Thoracic aorta (tissue), 2 donors: ENCODE data around the gene HDAC7. TPM values are rescaled to one million over a fixed set of nuclear protein-coding genes. Genes with fewer than 3 reads are reported as not detected.
"Not testable (repeated sequence)": the region's sequence is repeated elsewhere in the genome, so short reads cannot be mapped to it uniquely, and the experiment has no call there.

Experiments
- ATAC-seq: fragments of 150-250 bp; one replicate; pipeline ENCODE4 v1.8.0; 2017; ENCODE audit warnings: low read depth; ENCODE audit not compliant: insufficient number of reproducible peaks, low FRiP score
- DNase-seq: peaks from one replicate; pipeline ENCODE4 v3.0.0-alpha.2; 2020; ENCODE audit warnings: low spot score
- H3K27ac ChIP-seq, 2 donors: fragments of 200-600 bp; sonication (generic); 1 replicate in 1 of 2; 2 replicates in 1 of 2; pipeline ENCODE4 v1.5.1; 2016; ENCODE audit warnings: mild to moderate bottlenecking in 2 of 2, moderate library complexity in 2 of 2
- H3K27me3 ChIP-seq: fragments of 200-600 bp; sonication (generic); replicated peaks from 2 replicates; pipeline ENCODE4 v1.6.0; 2016; ENCODE audit warnings: mild to moderate bottlenecking; ENCODE audit not compliant: insufficient read depth
- H3K36me3 ChIP-seq: fragments of 200-600 bp; sonication (generic); one replicate; pipeline ENCODE4 v1.5.1; 2016
- H3K4me1 ChIP-seq, 2 donors: fragments of 200-600 bp; sonication (generic); 1 replicate in 1 of 2; 2 replicates in 1 of 2; pipeline versions ENCODE4 v1.5.1 to v1.6.0; 2016; ENCODE audit warnings: low read depth in 2 of 2, mild to moderate bottlenecking in 1 of 2; ENCODE audit not compliant: control insufficient read depth in 1 of 2
- H3K4me3 ChIP-seq: fragments of 200-600 bp; sonication (generic); 2 replicates; pipeline ENCODE4 v1.5.1; 2016; ENCODE audit warnings: mild to moderate bottlenecking
- H3K9me3 ChIP-seq: fragments of 200-600 bp; sonication (generic); 2 replicates; pipeline ENCODE4 v1.5.1; 2016
- CTCF ChIP-seq: fragments of 200-600 bp; sonication (generic); IDR thresholded peaks from one replicate; pipeline ENCODE4 v1.5.1; 2019; ENCODE audit warnings: antibody characterized with exemption
- total RNA-seq, 2 donors: library from RNA; depleted of rRNA; stranded (reverse); fragments of >200 nt; gene quantifications; one replicate each; pipeline versions ENCODE4 v1.1.0 to v1.2.3, GENCODE V29; 2016

HDAC7 gene
- total RNA-seq, 2 donors from 2014 or later: 77.8 to 112 TPM

- TF ChIP-seq CTCF: no peak
- ATAC-seq (no peak), DNase-seq (no peak)
- Histone ChIP-seq H3K9me3 (no peaks in the 10 kb centered on the region), H3K4me3 (no peak overlapping the region), H3K4me1 (peaks cover 0 to 11% of the 10 kb centered on the region in 2 donors), H3K27me3 (no peaks in the 10 kb centered on the region), H3K27ac (no peak overlapping the region), H3K36me3 (no peaks in the 10 kb centered on the region)
These were observed 29.1 kb upstream of the HDAC7 start for GRCh38 chr12:47848853-47849252.

- Histone ChIP-seq H3K27me3 (no peaks in the 10 kb centered on the region), H3K36me3 (no peaks in the 10 kb centered on the region), H3K27ac (no peak overlapping the region), H3K9me3 (no peaks in the 10 kb centered on the region), H3K4me3 (no peak overlapping the region), H3K4me1 (no peaks in the 10 kb centered on the region)
- DNase-seq (no peak), ATAC-seq (no peak)
- no peak for TF ChIP-seq CTCF
These were observed 26.7 kb upstream of the HDAC7 start for GRCh38 chr12:47846294-47846996.

GRCh38 chr12:47845081-47845480 lies 25.4 kb upstream of the HDAC7 start:
- no peak overlapping the region for H3K4me3 ChIP-seq
- TF ChIP-seq CTCF: no peak
- H3K36me3 ChIP-seq: no peaks in the 10 kb centered on the region
- no peaks in the 10 kb centered on the region for H3K4me1 ChIP-seq
- ATAC-seq (no peak), DNase-seq (no peak)
- no peaks in the 10 kb centered on the region for H3K27me3 ChIP-seq
- H3K27ac ChIP-seq: no peak overlapping the region
- H3K9me3 ChIP-seq: no peaks in the 10 kb centered on the region

GRCh38 chr12:47844264-47845019 lies 24.7 kb upstream of the HDAC7 start:
- no peaks in the 10 kb centered on the region for H3K27me3 ChIP-seq
- H3K36me3 ChIP-seq: no peaks in the 10 kb centered on the region
- no peaks in the 10 kb centered on the region for H3K9me3 ChIP-seq
- H3K4me1 ChIP-seq: no peaks in the 10 kb centered on the region
- ATAC-seq (no peak), DNase-seq (no peak)
- TF ChIP-seq CTCF: no peak
- no peak overlapping the region for H3K27ac ChIP-seq
- no peak overlapping the region for H3K4me3 ChIP-seq

GRCh38 chr12:47843226-47843980 lies 23.7 kb upstream of the HDAC7 start:
- TF ChIP-seq CTCF: no peak
- Histone ChIP-seq H3K36me3 (no peaks in the 10 kb centered on the region), H3K4me3 (no peak overlapping the region), H3K27ac (no peak overlapping the region), H3K9me3 (no peaks in the 10 kb centered on the region), H3K27me3 (no peaks in the 10 kb centered on the region), H3K4me1 (peaks cover 0 to under 1% of the 10 kb centered on the region in 2 donors)
- ATAC-seq: no peak
- DNase-seq: no peak

GRCh38 chr12:47842543-47842942 lies 22.8 kb upstream of the HDAC7 start:
- H3K9me3 ChIP-seq, H3K36me3 ChIP-seq, H3K27ac ChIP-seq, H3K4me3 ChIP-seq, DNase-seq, H3K27me3 ChIP-seq, H3K4me1 ChIP-seq, ATAC-seq: not testable (repeated sequence)
